Psoas muscle (tissue), 8 donors: ENCODE results near the gene DEPDC4. TPM values are rescaled to one million over a fixed set of nuclear protein-coding genes. Genes with fewer than 3 reads are reported as not detected.

Experiments
- ATAC-seq, 4 donors: fragments of 200-7000 bp; cut with Tn5 transposase; one replicate each; pipeline ENCODE4 v1.9.1; 2020; ENCODE audit warnings: moderate library complexity in 3 of 4, mild to moderate bottlenecking in 2 of 4
- DNase-seq, 2 donors: peaks; one replicate each; pipeline ENCODE4 v3.0.0-alpha.2; 2020
- H3K27ac ChIP-seq: fragments of 200-600 bp; one replicate; pipeline ENCODE4 v1.8.0; 2022
- H3K27me3 ChIP-seq, 3 donors: fragments of 200-600 bp in 1 of 3; one replicate each; pipeline versions ENCODE4 v1.6.1 to v1.8.0; 2013 to 2022; ENCODE audit warnings: low read length in 2 of 3, mild to moderate bottlenecking in 2 of 3, moderate library complexity in 1 of 3; ENCODE audit not compliant: insufficient read depth in 3 of 3
- H3K36me3 ChIP-seq, 2 donors: fragments of 200-600 bp in 1 of 2; one replicate each; pipeline versions ENCODE4 v1.6.1 to v1.8.0; 2013 to 2022; ENCODE audit warnings: low read depth in 1 of 2, mild to moderate bottlenecking in 1 of 2, moderate library complexity in 1 of 2; ENCODE audit not compliant: insufficient read depth in 1 of 2
- H3K4me1 ChIP-seq: fragments of 200-600 bp; one replicate; pipeline ENCODE4 v1.8.0; 2022
- H3K4me3 ChIP-seq: fragments of 200-600 bp; one replicate; pipeline ENCODE4 v1.8.0; 2022; ENCODE audit warnings: mild to moderate bottlenecking
- H3K9me3 ChIP-seq: fragments of 200-600 bp; one replicate; pipeline ENCODE4 v1.8.0; 2022
- WGBS, 3 donors: extraction: QIAGEN DNeasy Blood & Tissue Kit; methylation state at CpG; one replicate each; pipeline versions ENCODE4 v1.1.6 to v1.1.7; 2013; 5-methylcytosine and 5-hydroxymethylcytosine counted together
- intact Hi-C, 2 donors: fragments of 100-400 bp; cut with DNase I; formaldehyde crosslinking; loops; one replicate each; pipeline versions ENCODE4 v1.11.0 to v1.14.2; 2022
- polyA plus RNA-seq, 3 donors: library from polyadenylated mRNA; stranded (reverse); fragments of 200-250 nt; gene quantifications; one replicate each; pipeline ENCODE4 v1.2.3, GENCODE V29; 2013
- total RNA-seq, 4 donors: library from RNA; stranded (reverse); fragmentation: NEBNext Ultra II Directional in 2 of 4; extraction: Animal tissue kit (Norgen Biotek cat#: 25700) in 2 of 4; gene quantifications; one replicate each; pipeline versions ENCODE4 v1.2.1 to v1.2.4, GENCODE V29; 2021 to 2023
- TF ChIP-seq, protein P1 (sequence below): fragments of 200-600 bp; IDR thresholded peaks from one replicate; pipeline ENCODE4 v1.8.0; 2022; ENCODE audit warnings: antibody characterized with exemption
- donor health status: healthy with polysubstance abuse.
- donor health status: DM: no; HTN: no; CAD: no; lungs with moderate emphysema.
- donor health status: Bipolar disorder and iron deficiency.
- donor health status: healthy.
- donor health status: DM: yes; HTN: yes; CAD: no.
- donor health status: DM: no; HTN: no; CAD: no.
- donor health status: DM: no; HTN: no; CAD: no.
- donor health status: DM: yes; HTN: yes; CAD: no.

Gene DEPDC4
- total and polyA plus RNA-seq, 7 donors, result 0.14 to 1.4 (median 0.47) TPM; not detected in 2

DNA sequence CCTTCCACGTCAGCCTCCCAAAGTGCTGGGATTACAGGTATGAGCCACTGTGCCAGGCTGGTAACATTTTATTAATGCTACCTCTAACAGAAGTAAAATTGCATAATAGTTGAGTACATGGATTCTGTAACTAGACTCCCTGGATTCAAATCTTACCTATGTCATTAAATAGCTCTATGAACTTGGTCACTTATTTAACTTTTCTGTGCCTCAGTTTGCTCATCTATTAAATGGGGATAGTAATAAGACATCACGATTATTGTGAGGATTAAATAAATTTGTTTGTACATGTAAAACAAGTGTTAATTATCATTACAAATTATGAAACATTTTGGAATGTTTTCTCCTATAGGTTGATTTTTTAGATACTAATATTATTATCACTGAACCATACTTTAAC, 59.6 kb downstream of the DEPDC4 start:
- peaks cover 0 to 75% of the 10 kb centered on the region in 2 donors for H3K36me3 ChIP-seq
- no peak overlapping the region for H3K27ac ChIP-seq
- H3K9me3 ChIP-seq, result no peaks in the 10 kb centered on the region
- ATAC-seq (no peak), DNase-seq (no peak)
- H3K4me3 ChIP-seq, result no peak overlapping the region
- 89 to 100% (median 93%) methylated on average over 2 of the region's 2 CpGs for WGBS, 3 donors
- TF ChIP-seq, protein P1, sequence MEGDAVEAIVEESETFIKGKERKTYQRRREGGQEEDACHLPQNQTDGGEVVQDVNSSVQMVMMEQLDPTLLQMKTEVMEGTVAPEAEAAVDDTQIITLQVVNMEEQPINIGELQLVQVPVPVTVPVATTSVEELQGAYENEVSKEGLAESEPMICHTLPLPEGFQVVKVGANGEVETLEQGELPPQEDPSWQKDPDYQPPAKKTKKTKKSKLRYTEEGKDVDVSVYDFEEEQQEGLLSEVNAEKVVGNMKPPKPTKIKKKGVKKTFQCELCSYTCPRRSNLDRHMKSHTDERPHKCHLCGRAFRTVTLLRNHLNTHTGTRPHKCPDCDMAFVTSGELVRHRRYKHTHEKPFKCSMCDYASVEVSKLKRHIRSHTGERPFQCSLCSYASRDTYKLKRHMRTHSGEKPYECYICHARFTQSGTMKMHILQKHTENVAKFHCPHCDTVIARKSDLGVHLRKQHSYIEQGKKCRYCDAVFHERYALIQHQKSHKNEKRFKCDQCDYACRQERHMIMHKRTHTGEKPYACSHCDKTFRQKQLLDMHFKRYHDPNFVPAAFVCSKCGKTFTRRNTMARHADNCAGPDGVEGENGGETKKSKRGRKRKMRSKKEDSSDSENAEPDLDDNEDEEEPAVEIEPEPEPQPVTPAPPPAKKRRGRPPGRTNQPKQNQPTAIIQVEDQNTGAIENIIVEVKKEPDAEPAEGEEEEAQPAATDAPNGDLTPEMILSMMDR, result no peak
- intact Hi-C loops, result no loop called here
- no peaks in the 10 kb centered on the region for H3K4me1 ChIP-seq
- no peaks in the 10 kb centered on the region for H3K27me3 ChIP-seq

DNA sequence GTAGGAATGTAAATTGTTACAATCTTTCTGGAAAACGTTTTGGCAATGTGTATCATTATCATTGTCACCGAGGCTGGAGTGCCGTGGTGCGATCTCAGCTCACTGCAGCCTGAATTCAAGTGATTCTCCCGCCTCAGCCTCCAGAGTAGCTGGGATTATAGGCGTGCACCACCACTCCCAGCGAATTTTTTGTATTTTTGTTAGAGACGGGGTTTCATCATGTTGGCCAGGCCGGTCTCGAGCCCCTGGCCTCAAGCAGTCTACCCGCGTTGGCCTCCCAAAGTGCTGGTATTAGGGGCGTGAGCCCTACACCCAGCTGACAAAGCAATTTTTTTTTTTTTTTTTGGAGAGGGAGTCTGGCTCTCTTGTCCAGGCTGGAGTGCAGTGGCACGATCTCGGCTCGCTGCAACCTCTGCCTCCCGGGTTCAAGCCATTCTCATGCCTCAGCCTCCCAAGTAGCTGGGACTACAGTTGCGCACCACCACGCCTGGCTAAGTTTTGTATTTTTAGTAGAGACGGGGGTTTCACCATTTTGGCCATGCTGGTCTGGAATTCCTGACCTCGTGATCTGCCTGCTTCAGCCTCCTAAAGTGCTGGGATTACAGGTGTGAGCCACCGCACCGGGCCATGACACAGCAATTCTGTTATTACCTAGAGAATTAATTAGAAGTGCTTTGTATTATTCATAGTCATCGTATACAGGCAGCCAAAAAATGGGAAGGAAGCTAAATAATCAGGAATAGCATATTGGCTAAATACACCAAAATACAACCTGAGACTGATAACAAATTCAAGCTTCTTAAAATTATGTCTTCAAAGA, 65.1 kb downstream of the DEPDC4 start:
- no peak for ATAC-seq

DNA sequence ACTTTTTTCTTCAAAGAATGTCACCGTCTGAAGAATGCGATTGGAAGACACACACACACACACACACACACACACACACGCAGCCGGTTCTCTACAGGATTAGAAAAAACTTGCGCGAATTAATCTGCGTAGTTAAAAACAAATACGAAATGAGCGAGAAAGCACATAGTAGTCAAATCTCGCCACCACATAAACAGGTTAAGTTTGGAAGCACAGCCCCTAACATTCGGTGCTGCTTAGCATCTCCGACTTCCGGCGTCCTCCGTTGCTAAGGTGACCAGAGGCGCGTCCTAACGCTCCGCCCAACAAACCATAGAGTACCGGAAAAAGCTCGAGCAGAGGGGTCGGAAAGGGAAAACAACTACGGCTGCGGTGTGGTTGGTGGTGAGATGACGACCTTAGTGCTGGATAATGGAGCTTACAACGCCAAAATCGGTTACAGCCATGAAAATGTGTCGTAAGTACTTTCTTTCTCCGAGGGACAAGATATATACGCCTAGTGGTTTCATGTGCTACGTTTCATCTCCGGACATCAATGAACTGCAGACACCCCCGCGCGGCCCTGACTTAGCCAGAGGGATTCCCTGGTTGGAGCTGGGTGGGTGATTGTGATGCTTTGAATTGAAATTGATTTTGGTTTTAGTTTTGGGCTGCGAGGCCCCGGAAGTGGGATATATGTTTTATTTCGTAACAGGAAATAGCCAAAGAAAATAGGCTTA, 66.3 kb downstream of the DEPDC4 start, which contains the start of gene ACTR6:
TSS of gene ACTR6 (plus strand) at position 353 of the 719 bp plus-strand sequence. CDS start at position 390, 37 bp downstream.
- WGBS, 3 donors, result 0% methylated on average over 38 of the region's 38 CpGs
- Histone ChIP-seq H3K36me3 (peaks cover 0 to 10% of the 10 kb centered on the region in 2 donors), H3K27ac (peak within 1 kb of the TSS; percentile 78), H3K4me1 (peaks cover 12% of the 10 kb centered on the region), H3K9me3 (no peaks in the 10 kb centered on the region), H3K4me3 (peak within 1 kb of the TSS; percentile 81), H3K27me3 (no peaks in the 10 kb centered on the region)
- ATAC-seq, result peak; percentile 97 to 99 (median 98)
- DNase-seq, result peak; percentile 93 to 97
- TF ChIP-seq, protein P1, result no peak
- intact Hi-C loops, result loop anchor here (5.0 kb wide), 3 partner anchors 63 to 128 kb away; partner anchors contain the start of genes DEPDC4 (in 1 of the 2) and SCYL2 (in 1 of the 2)

More for the DNA sequence above, 65.1 kb downstream of the DEPDC4 start:
- Histone ChIP-seq H3K36me3 (peaks cover 0 to 22% of the 10 kb centered on the region in 2 donors), H3K9me3 (no peaks in the 10 kb centered on the region), H3K27ac (peak overlapping the region; percentile 78), H3K27me3 (no peaks in the 10 kb centered on the region), H3K4me3 (peak overlapping the region; percentile 81), H3K4me1 (peaks cover 12% of the 10 kb centered on the region)
- DNase-seq, result no peak
- TF ChIP-seq, protein P1, result no peak
- intact Hi-C loops, result loop anchor here (5.0 kb wide), 3 partner anchors 65 to 130 kb away; partner anchors contain the start of genes DEPDC4 (in 1 of the 2) and SCYL2 (in 1 of the 2)
- 81 to 85% (median 84%) methylated on average over 24 of the region's 24 CpGs for WGBS, 3 donors

DNA sequence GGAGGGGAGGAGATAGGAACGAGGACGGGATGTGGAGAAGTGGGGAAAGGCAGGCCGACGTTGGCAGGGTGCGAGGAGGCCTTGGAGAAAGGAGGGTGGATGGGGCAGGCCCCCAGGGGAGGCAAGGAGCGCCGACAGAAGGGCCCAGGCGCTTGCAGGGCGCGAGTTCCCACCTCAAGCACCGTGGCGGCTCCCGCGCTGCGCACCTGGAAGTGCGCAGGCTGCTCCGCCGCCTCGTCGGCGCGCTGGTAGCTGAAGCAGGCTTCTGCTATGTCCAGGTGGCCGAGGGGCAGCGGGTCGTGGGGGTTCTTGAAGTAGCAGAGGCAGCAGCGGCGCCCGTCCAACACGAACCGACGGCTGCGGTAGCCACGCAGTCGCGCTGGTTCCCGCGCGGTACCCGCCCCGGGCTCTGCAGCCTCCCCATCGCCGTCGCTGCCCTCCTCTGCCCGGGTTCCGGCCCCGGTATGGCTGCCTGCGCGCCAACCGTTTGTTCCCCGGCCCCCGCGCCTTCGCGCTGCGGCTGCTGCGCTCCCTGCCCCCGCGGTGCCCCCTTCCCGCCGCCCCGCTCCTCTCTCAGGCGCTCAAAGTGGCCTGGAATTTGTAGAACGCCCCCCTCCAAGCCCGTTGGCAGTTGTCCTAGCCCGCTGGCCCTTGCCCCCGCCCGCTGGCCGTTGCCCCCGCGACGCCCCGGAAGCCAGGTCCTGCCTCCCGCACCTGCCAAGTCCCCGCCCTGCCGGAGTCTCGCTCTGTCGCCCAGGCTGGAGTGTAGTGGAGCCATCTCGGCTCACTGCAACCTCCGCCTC, 67.3 kb downstream of the DEPDC4 start:
- TF ChIP-seq, protein P1, result no peak
- Histone ChIP-seq H3K9me3 (no peaks in the 10 kb centered on the region), H3K4me3 (peak overlapping the region; percentile 81), H3K4me1 (peaks cover 12% of the 10 kb centered on the region), H3K36me3 (peaks cover 0 to 2% of the 10 kb centered on the region in 2 donors), H3K27me3 (no peaks in the 10 kb centered on the region), H3K27ac (peak overlapping the region; percentile 78)
- intact Hi-C loops, result loop anchor here (5.0 kb wide), 4 partner anchors 52 to 127 kb away; partner anchors contain the start of genes DEPDC4 (in 1 of the 2) and SCYL2 (in 1 of the 2)
- ATAC-seq (peak; percentile 78 to 90 (median 84)), DNase-seq (peak; percentile 78 to 87)
- WGBS, 3 donors, result 1% methylated on average over 51 to 79 of the region's 79 CpGs
